ENCODE data around the gene KANSL1.

The KANSL1 gene

DNA sequence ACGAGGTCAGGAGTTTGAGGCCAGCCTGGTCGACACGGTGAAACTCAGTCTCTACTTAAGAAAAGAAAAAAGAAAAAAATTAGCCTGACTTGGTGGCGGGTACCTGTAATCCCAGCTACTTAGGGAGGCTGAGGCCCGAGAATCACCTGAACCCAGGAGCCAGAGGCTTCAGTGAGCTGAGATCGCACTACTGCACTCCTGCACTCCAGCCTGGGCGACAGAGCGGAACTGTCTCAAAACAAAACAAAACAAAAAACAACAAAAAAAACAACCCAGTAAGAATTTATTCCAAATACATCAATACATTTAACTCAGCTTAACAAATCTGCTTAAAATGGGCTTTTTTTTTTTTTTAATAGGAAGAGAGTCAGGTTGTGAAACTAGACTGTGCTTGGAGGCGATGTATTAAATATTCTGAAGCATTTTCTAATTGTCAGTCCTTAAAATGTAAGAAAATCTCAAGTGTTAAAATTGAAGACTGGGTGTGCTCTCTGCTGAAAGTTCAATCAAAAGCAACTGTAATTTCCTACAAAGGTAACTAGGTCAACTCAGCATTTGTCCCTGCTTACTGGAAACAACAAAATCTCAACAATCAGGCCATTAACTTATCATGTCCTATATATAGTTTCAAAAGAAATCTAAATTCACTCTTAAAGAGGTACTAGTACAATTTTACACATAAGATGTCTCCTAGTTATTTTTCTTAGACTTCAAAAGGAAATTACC lies 23.2 kb downstream of the KANSL1 start:
- Histone ChIP-seq H3K4me1 (ENCODE audit: control insufficient read depth in 5 of 5, insufficient read depth in 5 of 5, low read length in 5 of 5) (peaks cover 4 to 50% (median 38%) of the 10 kb centered on the region in 5 donors), H3K9ac (ENCODE audit: low read length in 5 of 5) (no peak overlapping the region)

DNA sequence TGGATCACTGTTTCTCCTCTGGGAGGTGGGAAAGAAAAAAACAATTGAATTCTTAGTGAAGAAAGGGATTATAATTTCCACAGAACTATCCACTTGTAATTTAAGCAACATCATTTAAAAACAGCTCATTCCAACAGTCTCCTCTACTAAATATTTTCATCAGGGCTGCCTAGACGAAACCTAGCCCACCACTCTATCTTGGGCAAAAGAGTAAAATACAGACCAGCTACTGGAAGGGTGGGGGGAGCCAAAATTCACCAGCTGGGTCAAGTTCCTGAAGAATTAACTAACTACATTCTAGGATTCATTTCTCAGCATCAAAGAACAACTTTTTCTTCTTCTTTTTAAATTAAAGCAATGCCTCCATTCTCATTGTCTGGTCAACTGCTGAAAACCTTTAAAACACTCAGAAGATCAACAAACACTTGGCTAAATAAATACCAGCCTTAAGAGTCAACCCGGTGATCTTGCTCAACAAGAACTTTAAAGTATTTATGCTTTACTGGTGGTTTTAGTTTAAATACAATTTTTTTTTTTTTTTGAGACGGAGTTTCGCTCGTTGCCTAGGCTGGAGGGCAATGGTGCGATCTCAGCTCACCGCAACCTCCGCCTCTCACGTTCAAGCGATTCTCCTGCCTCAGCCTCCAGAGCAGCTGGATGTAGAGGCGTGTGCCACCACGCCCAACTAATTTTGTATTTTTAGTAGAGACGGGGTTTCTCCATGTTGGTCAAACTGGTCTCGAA lies 25.2 kb downstream of the KANSL1 start:
- H3K27me3 ChIP-seq (ENCODE audit: control insufficient read depth in 5 of 5, insufficient read depth in 4 of 5, low read length in 5 of 5): no peaks in the 10 kb centered on the region

More for the DNA sequence above, 23.2 kb downstream of the KANSL1 start:
- H3K27ac ChIP-seq (ENCODE audit: low read depth, low read length): no peak overlapping the region
- no peaks in the 10 kb centered on the region for H3K27me3 ChIP-seq (ENCODE audit: control insufficient read depth in 5 of 5, insufficient read depth in 4 of 5, low read length in 5 of 5)
- H3K36me3 ChIP-seq (ENCODE audit: control insufficient read depth in 5 of 5, insufficient read depth in 5 of 5, low read length in 5 of 5): peaks cover 12 to 27% (median 26%) of the 10 kb centered on the region in 5 donors
- H3K9me3 ChIP-seq (ENCODE audit: control insufficient read depth in 5 of 5, low read length in 5 of 5): no peaks in the 10 kb centered on the region
- H3K4me3 ChIP-seq (ENCODE audit: low read depth in 1 of 5, low read length in 5 of 5): no peak overlapping the region

DNA sequence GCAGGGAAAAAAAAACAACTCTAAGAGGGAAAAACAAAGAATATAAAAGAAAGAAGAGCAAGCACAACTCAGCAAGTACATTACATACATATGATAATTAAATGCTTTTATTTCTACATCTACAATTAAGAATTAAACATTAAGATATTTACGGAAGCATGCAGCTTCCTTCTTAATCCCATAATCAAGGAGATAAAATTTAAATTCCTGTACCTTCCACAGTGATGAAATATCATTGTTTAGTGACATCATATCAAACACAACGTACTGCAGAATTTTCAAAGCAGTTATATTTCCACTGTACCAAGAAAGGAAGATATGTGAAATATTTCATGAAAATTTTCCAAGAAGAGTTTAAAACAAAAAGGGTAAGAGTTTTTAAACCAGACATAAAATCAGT lies 26.0 kb downstream of the KANSL1 start:
- H3K4me1 ChIP-seq (ENCODE audit: control insufficient read depth in 5 of 5, insufficient read depth in 5 of 5, low read length in 5 of 5): peaks cover 0 to 55% (median 48%) of the 10 kb centered on the region in 5 donors
- H3K27me3 ChIP-seq (ENCODE audit: control insufficient read depth in 5 of 5, insufficient read depth in 4 of 5, low read length in 5 of 5): no peaks in the 10 kb centered on the region
- no peak overlapping the region for H3K27ac ChIP-seq (ENCODE audit: low read depth, low read length)
- no peak overlapping the region for H3K4me3 ChIP-seq (ENCODE audit: low read depth in 1 of 5, low read length in 5 of 5)
- peaks cover 12 to 27% (median 26%) of the 10 kb centered on the region in 5 donors for H3K36me3 ChIP-seq (ENCODE audit: control insufficient read depth in 5 of 5, insufficient read depth in 5 of 5, low read length in 5 of 5)
- H3K9me3 ChIP-seq (ENCODE audit: control insufficient read depth in 5 of 5, low read length in 5 of 5): no peaks in the 10 kb centered on the region
- peak overlapping the region in 1 of 5 donors; percentile 0 for H3K9ac ChIP-seq (ENCODE audit: low read length in 5 of 5)

More for the DNA sequence above, 25.2 kb downstream of the KANSL1 start:
- no peak overlapping the region for H3K4me3 ChIP-seq (ENCODE audit: low read depth in 1 of 5, low read length in 5 of 5)
- no peak overlapping the region for H3K27ac ChIP-seq (ENCODE audit: low read depth, low read length)
- H3K4me1 ChIP-seq (ENCODE audit: control insufficient read depth in 5 of 5, insufficient read depth in 5 of 5, low read length in 5 of 5): peaks cover under 1 to 55% (median 48%) of the 10 kb centered on the region in 5 donors
- H3K9ac ChIP-seq (ENCODE audit: low read length in 5 of 5): peak overlapping the region in 1 of 5 donors; percentile 0
- H3K9me3 ChIP-seq (ENCODE audit: control insufficient read depth in 5 of 5, low read length in 5 of 5): no peaks in the 10 kb centered on the region
- peaks cover 12 to 27% (median 26%) of the 10 kb centered on the region in 5 donors for H3K36me3 ChIP-seq (ENCODE audit: control insufficient read depth in 5 of 5, insufficient read depth in 5 of 5, low read length in 5 of 5)

DNA sequence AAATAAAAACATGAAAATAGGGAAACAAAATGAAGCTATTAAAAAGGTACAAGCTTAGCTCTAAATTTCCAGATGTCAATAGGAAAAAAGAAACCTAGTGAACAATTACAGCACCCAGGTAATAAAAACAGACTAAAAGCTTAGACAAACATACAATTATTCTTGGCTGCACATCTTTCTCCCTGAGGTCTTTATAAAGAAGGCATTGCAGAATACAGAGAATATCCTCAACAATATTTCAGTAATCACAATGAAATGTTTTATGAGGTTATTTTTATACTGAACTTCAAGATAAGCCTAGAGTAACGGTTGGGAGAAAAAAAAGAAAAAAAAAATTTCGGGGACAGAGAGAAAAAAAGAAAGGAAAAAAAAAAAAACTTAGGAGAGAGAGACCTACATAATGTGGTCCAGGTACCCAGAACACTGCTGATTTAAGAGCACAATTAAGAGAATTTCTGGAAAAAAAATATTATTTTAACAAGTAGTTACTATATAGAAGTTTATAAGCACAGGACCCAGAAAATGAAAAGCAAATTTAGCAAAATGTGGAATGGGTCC lies 26.5 kb downstream of the KANSL1 start:
- H3K27ac ChIP-seq (ENCODE audit: low read depth, low read length): no peak overlapping the region
- peaks cover 12 to 25% (median 24%) of the 10 kb centered on the region in 5 donors for H3K36me3 ChIP-seq (ENCODE audit: control insufficient read depth in 5 of 5, insufficient read depth in 5 of 5, low read length in 5 of 5)
- H3K4me1 ChIP-seq (ENCODE audit: control insufficient read depth in 5 of 5, insufficient read depth in 5 of 5, low read length in 5 of 5): peaks cover 0 to 57% (median 48%) of the 10 kb centered on the region in 5 donors
- H3K9me3 ChIP-seq (ENCODE audit: control insufficient read depth in 5 of 5, low read length in 5 of 5): no peaks in the 10 kb centered on the region
- no peaks in the 10 kb centered on the region for H3K27me3 ChIP-seq (ENCODE audit: control insufficient read depth in 5 of 5, insufficient read depth in 4 of 5, low read length in 5 of 5)
- H3K4me3 ChIP-seq (ENCODE audit: low read depth in 1 of 5, low read length in 5 of 5): no peak overlapping the region
- peak overlapping the region in 2 of 5 donors; percentile 15 to 40 for H3K9ac ChIP-seq (ENCODE audit: low read length in 5 of 5)

DNA sequence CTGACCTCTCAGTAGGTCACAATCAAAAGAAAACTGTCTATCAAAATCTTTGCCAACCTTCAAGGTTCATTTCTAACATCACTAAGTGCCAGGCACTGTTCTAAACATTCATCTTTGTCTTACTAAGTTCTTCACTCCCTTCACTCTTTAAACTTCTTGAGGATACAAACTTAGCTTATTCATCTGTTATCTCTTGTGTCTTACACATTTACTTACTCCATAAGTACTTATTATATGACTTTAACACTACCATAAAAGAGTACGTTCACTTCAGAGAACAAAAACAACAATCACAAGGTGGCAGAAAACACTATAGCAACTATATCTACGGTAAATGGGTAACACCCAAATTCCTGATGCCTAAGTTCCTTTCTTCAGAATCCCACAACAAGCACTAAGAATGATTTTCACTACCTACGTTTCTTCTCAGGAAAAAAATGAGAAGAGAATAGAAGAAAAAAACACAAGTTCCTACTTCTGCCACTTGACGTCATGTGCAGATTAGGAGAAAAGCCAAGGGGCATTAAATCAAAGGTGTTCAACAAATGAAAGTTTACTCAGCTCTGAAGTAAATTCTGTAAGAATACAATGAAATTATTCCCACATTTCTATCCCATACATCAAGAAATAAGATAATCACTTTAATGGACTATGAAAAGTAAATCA lies 29.2 kb downstream of the KANSL1 start:
- Histone ChIP-seq H3K27me3 (ENCODE audit: control insufficient read depth in 5 of 5, insufficient read depth in 4 of 5, low read length in 5 of 5) (no peaks in the 10 kb centered on the region), H3K9me3 (ENCODE audit: control insufficient read depth in 5 of 5, low read length in 5 of 5) (no peaks in the 10 kb centered on the region), H3K36me3 (ENCODE audit: control insufficient read depth in 5 of 5, insufficient read depth in 5 of 5, low read length in 5 of 5) (peaks cover 0 to 2% (median 2%) of the 10 kb centered on the region in 5 donors), H3K4me1 (ENCODE audit: control insufficient read depth in 5 of 5, insufficient read depth in 5 of 5, low read length in 5 of 5) (peaks cover under 1 to 60% (median 58%) of the 10 kb centered on the region in 5 donors), H3K4me3 (ENCODE audit: low read depth in 1 of 5, low read length in 5 of 5) (no peak overlapping the region), H3K9ac (ENCODE audit: low read length in 5 of 5) (no peak overlapping the region), H3K27ac (ENCODE audit: low read depth, low read length) (no peak overlapping the region)

DNA sequence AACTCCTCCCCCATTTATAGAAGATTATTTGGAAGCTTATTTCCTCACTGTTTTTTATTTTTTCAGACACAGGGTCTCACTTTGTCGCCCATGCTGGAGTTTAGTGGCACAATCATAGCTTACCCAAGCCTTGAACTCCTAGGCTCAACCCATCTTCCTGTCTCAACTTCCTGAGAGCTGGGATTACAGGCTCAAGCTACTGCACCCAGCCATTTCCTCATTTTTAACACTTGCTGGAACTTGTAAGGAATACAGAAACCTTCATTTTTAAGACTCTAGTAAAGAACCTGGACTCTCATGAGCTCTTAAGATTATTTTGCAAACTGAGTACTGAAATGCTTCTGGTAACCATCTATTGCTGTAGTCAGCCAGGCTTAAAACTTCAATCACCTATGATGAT lies 29.9 kb downstream of the KANSL1 start:
- no peak overlapping the region for H3K4me3 ChIP-seq (ENCODE audit: low read depth in 1 of 5, low read length in 5 of 5)
- peaks cover 3 to 67% (median 65%) of the 10 kb centered on the region in 5 donors for H3K4me1 ChIP-seq (ENCODE audit: control insufficient read depth in 5 of 5, insufficient read depth in 5 of 5, low read length in 5 of 5)
- no peak overlapping the region for H3K27ac ChIP-seq (ENCODE audit: low read depth, low read length)
- no peak overlapping the region for H3K9ac ChIP-seq (ENCODE audit: low read length in 5 of 5)
- no peaks in the 10 kb centered on the region for H3K9me3 ChIP-seq (ENCODE audit: control insufficient read depth in 5 of 5, low read length in 5 of 5)
- no peaks in the 10 kb centered on the region for H3K27me3 ChIP-seq (ENCODE audit: control insufficient read depth in 5 of 5, insufficient read depth in 4 of 5, low read length in 5 of 5)
- no peaks in the 10 kb centered on the region for H3K36me3 ChIP-seq (ENCODE audit: control insufficient read depth in 5 of 5, insufficient read depth in 5 of 5, low read length in 5 of 5)

DNA sequence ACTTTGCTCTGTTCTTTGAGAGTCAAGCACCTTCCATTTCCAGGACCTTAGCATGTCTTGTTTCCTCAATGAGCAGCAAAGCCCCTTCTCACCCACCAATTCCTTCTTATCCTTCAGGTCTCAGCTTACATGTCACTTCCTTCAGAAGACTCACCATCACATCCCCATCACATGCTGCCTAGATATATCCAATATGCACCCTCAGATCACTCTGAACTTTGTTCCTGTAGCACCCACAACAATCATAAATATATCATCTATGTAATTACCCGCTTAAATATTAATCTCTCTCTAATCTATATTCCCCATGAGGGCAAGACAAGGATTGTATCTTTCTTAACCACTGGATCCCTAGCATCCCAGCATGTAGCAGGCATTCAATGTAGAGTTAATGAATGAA lies 30.4 kb downstream of the KANSL1 start:
- Histone ChIP-seq H3K27me3 (ENCODE audit: control insufficient read depth in 5 of 5, insufficient read depth in 4 of 5, low read length in 5 of 5) (no peaks in the 10 kb centered on the region), H3K36me3 (ENCODE audit: control insufficient read depth in 5 of 5, insufficient read depth in 5 of 5, low read length in 5 of 5) (no peaks in the 10 kb centered on the region)

DNA sequence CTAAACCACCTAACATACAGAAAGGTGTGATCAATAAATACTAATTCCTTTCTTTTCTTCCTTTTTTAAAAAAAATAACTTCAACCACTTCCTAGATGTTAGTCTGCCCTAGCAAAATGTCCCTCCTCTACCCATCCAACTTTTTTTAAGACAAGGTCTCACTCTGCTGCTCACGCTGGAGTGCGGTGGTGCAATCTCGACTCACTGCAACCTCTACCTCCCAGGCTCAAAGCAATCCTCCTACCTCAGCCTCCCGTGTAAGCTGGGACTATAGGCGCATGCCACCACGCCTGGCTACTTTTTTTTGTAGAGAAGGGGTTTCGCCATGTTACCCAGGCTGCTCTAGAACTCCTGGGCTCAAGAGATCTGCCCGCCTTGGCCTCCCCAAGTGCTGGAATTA lies 33.1 kb downstream of the KANSL1 start:
- Histone ChIP-seq H3K4me3 (ENCODE audit: low read depth in 1 of 5, low read length in 5 of 5) (no peak overlapping the region), H3K27ac (ENCODE audit: low read depth, low read length) (peak overlapping the region; percentile 67), H3K9ac (ENCODE audit: low read length in 5 of 5) (no peak overlapping the region), H3K9me3 (ENCODE audit: control insufficient read depth in 5 of 5, low read length in 5 of 5) (no peaks in the 10 kb centered on the region), H3K4me1 (ENCODE audit: control insufficient read depth in 5 of 5, insufficient read depth in 5 of 5, low read length in 5 of 5) (peaks cover 3 to 78% (median 69%) of the 10 kb centered on the region in 5 donors), H3K36me3 (ENCODE audit: control insufficient read depth in 5 of 5, insufficient read depth in 5 of 5, low read length in 5 of 5) (no peaks in the 10 kb centered on the region), H3K27me3 (ENCODE audit: control insufficient read depth in 5 of 5, insufficient read depth in 4 of 5, low read length in 5 of 5) (no peaks in the 10 kb centered on the region)

More for the DNA sequence above, 30.4 kb downstream of the KANSL1 start:
- Histone ChIP-seq H3K9me3 (ENCODE audit: control insufficient read depth in 5 of 5, low read length in 5 of 5) (no peaks in the 10 kb centered on the region), H3K9ac (ENCODE audit: low read length in 5 of 5) (no peak overlapping the region), H3K4me3 (ENCODE audit: low read depth in 1 of 5, low read length in 5 of 5) (no peak overlapping the region), H3K27ac (ENCODE audit: low read depth, low read length) (no peak overlapping the region), H3K4me1 (ENCODE audit: control insufficient read depth in 5 of 5, insufficient read depth in 5 of 5, low read length in 5 of 5) (peaks cover 3 to 70% (median 67%) of the 10 kb centered on the region in 5 donors)

DNA sequence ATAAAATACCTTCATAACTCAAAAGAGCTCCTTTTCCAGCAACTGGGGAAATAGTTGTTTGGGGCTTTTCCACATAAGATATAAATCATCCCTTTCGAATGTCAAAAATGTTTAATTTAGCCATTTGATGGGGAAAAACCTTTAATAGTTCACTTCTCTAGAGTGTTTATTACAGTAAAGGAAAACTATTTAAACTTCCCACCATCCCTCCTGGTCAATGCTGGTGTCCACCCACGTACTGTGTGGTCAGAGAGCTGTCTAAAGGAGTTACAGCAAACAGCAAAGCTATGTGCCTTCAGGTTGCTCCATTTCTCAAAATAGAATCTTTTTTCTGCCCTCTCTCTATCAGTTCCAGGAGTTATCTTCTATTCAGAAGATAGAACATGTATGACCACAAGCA lies 33.5 kb downstream of the KANSL1 start:
- H3K27me3 ChIP-seq (ENCODE audit: control insufficient read depth in 5 of 5, insufficient read depth in 4 of 5, low read length in 5 of 5): no peaks in the 10 kb centered on the region
- no peak overlapping the region for H3K4me3 ChIP-seq (ENCODE audit: low read depth in 1 of 5, low read length in 5 of 5)
- H3K4me1 ChIP-seq (ENCODE audit: control insufficient read depth in 5 of 5, insufficient read depth in 5 of 5, low read length in 5 of 5): peaks cover 3 to 79% (median 68%) of the 10 kb centered on the region in 5 donors
- peak overlapping the region; percentile 67 for H3K27ac ChIP-seq (ENCODE audit: low read depth, low read length)
- no peak overlapping the region for H3K9ac ChIP-seq (ENCODE audit: low read length in 5 of 5)
- H3K36me3 ChIP-seq (ENCODE audit: control insufficient read depth in 5 of 5, insufficient read depth in 5 of 5, low read length in 5 of 5): no peaks in the 10 kb centered on the region
- H3K9me3 ChIP-seq (ENCODE audit: control insufficient read depth in 5 of 5, low read length in 5 of 5): no peaks in the 10 kb centered on the region

Measured in subcutaneous abdominal adipose tissue (tissue), 5 donors.